ENCODE results near the gene CAPN9.

DNA sequence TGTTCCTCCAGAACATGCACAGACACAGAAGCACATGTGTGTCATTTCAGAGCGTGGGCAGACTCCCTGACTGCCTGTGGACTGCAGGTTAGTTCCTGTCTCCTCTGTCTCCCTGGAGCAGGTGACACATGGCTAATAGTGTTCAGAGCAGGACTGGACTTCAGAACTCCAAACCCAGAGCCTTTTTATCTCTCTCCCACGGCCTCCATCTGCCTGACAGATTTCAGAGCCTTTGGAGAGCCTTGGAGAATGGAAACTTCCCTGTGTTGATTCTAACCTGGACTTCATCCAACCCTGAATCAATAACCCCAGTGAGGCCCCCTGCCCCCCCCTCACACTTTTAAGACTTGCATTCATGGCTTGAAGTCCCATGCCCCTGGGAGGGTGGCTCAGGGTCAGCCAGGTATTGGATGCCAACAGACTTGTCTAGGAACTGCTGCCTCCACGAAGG is 76.8 kb downstream of the CAPN9 start:
- TF ChIP-seq, protein P1, sequence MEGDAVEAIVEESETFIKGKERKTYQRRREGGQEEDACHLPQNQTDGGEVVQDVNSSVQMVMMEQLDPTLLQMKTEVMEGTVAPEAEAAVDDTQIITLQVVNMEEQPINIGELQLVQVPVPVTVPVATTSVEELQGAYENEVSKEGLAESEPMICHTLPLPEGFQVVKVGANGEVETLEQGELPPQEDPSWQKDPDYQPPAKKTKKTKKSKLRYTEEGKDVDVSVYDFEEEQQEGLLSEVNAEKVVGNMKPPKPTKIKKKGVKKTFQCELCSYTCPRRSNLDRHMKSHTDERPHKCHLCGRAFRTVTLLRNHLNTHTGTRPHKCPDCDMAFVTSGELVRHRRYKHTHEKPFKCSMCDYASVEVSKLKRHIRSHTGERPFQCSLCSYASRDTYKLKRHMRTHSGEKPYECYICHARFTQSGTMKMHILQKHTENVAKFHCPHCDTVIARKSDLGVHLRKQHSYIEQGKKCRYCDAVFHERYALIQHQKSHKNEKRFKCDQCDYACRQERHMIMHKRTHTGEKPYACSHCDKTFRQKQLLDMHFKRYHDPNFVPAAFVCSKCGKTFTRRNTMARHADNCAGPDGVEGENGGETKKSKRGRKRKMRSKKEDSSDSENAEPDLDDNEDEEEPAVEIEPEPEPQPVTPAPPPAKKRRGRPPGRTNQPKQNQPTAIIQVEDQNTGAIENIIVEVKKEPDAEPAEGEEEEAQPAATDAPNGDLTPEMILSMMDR (IDR thresholded peaks at IDR 0.05), result no peak
- no peak for TF ChIP-seq POLR2A (IDR thresholded peaks at IDR 0.05)
